Posterior vena cava (tissue), 2 donors: Measurements from ENCODE around the gene UBQLNL. TPM values are rescaled to one million over a fixed set of nuclear protein-coding genes. Genes with fewer than 3 reads are reported as not detected.

Source experiments
- DNase-seq: peaks from one replicate; pipeline ENCODE4 v3.0.0-alpha.2; 2020; ENCODE audit warnings: low spot score
- intact Hi-C, 2 donors: fragments of 100-400 bp; cut with DNase I; formaldehyde crosslinking; loops; one replicate each; pipeline versions ENCODE4 v1.14.1 to v1.14.2; 2022 to 2023
- long read RNA-seq, 2 donors: library from polyadenylated mRNA; unstranded; transcript quantifications; one replicate each; pipeline ENCODE4 v2.0.0, GENCODE V29; 2020 to 2021
- total RNA-seq, 2 donors: library from RNA; stranded (reverse); fragmentation: NEBNext Ultra II Directional; extraction: Animal tissue kit (Norgen Biotek cat#: 25700); gene quantifications; one replicate each; pipeline ENCODE4 v1.2.1, GENCODE V29; 2021
- donor health status: DM: yes; HTN: yes; CAD: no.
- donor health status: DM: yes; HTN: yes; CAD: no.

The UBQLNL gene, protein sequence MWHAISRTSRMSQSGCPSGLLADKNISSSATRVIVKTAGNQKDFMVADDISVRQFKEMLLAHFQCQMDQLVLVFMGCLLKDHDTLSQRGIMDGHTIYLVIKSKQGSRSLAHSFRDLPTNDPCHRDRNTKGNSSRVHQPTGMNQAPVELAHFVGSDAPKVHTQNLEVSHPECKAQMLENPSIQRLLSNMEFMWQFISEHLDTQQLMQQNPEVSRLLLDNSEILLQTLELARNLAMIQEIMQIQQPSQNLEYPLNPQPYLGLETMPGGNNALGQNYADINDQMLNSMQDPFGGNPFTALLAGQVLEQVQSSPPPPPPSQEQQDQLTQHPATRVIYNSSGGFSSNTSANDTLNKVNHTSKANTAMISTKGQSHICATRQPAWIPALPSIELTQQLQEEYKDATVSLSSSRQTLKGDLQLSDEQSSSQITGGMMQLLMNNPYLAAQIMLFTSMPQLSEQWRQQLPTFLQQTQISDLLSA
- under 1 TPM; 0.32 to 0.38 TPM for total RNA-seq
- long read RNA-seq, donor 1, result 0 reads
- long read RNA-seq, donor 2, result 0 reads

DNA sequence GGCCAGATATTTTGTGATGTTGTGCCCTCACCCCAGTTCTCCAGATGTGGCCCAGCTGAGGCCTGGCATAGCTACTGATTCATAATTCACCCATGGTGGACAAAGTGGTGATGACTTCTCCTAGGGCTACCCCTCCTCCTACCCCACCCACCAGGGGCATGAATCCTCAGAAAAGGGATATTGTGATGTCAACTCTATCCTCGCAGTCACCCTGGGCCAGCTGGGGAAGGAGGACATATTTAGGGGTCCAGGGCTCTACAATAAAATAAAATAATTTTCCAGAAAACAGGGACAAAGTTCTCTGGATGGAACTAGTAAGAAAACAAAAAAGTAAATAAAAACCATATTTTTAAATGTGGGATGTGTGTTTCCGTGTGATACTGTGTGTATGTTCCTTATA is at the start of gene UBQLNL:
Gene UBQLNL (minus strand): TSS at position 101 of the 400 bp plus-strand sequence. CDS start 258 bp downstream, outside the sequence.
- no peak for DNase-seq

DNA sequence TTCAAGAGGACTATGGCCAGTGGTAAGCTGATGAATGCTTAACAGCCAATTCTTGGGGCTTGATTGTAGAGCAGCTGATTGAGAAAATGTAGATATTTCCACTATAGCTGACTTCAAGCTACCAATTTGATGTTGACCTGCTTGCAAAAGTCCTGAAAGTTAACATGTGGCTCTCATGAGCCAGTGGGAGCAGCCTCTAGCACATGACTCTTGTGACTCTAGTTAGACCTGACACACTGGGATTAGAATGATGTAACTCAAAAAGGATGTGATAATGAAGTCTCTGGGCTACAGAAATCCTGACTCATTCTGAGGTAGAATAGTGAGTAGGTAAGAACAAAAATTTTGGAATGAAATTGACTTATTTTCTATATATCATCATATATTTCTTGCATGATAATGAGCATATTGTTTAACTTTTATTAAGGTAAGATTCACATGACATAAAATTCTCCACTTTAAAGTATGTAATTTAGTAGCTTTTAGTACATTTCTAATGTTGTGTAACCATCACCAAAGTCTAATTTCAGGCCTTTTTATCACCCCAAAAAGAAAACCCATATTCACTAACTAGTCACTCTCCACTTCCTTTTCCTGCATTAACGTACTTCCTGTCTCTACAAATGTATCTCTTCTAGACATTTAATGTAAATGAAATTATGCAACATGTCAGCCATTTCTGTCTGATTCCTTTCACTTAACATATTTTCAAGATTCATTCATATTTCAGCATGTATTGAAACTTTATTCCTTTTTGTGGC is 47.9 kb upstream of the UBQLNL start:
- no peak for DNase-seq
- intact Hi-C loops, result no loop called here

More for the DNA sequence above, at the start of gene UBQLNL:
- intact Hi-C loops, result no loop called here

DNA sequence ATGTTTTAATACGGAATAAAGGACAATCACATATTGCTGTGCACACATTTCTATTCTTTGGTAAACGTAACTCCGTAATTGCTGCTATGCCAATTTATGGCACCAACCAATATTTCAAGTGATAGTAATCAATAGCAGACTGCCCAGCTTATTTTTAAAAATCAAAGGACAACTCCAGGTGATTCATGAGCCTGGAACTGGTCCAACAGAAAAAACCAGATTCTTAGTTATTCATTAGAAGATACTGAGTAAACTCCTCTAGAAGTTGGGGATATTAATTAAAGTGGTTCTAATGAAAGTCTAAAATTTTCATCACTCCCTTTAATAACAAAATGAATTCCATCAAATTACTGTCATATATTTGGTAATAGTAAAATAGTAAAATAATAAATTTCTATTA is 41.3 kb upstream of the UBQLNL start:
- intact Hi-C loops, result no loop called here
- no peak for DNase-seq

DNA sequence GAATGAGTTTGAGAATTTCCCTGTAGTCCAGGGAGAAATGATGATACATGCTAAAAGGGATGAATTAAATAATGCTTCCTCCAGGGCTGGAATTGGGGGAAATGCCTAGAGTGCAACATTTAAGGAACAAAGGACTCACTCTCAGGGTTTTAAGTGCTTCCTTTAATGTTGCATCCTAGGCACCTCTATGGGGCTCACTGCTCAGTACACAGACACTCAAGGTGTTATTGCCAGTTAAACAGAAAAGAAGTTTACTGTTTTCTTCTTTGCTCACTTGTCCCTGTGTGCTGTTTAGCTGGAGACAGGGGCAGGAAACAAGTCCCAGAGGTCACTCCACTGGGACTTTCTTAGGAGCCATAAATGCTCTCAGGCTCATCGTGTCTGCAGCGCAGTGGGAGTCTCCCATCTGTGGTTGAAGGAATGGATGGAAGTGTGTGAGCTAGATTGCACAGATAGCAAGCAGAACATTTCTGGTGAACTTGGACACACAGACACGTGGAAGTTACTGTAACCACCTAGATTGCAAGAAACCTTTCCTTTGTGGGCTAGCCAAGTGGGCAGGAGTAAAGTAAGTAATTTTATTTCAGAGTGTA is 40.2 kb upstream of the UBQLNL start:
- intact Hi-C loops, result no loop called here
- no peak for DNase-seq

DNA sequence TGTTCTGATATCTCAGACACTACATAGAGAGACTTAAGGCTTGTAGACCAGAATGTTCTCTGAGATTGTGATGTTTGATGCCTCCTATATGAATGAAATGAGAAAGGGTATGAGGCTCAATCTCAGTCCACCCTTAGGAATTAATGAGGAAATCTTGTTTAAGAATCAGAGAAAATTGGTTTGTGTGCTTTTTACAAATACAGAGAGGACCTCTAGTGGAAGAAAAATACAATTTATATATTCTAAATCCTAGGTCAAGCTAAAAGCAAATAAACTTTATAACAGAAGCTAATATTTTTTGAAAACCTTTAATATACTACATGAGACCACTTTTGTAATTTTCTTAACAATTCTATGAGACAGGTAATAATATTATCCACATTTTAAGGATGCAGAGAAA is 36.8 kb upstream of the UBQLNL start:
- no peak for DNase-seq
- intact Hi-C loops, result no loop called here

DNA sequence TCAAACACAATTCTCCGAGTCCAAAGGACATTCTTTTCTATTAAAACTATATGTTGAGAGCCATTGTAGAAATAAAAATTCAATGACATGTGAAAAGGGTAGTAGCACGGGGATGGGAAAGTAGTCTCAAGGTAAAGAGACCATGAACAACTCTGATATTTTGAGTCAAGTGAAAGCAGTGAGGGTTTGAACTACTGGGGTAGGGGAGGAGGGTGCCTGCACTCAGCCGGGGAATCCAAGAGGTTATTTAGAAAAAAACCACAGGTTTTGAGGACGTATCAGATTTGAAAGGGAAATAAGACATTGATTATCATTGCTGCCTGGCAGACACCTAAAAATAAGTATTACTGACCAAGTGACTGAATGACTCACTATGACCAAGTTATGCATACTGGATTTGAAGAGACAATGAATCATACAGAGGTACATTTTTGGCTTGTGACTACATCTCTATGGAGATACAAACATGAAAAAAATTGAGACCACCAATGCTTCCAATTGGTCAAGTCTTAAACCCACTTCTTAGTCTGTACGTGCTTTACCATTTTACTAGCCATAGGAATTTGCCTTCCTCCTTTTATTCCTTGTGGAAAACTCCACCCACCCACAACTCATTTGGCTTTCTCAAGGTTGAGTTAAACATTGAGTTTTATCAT is 34.1 kb upstream of the UBQLNL start:
- intact Hi-C loops, result no loop called here
- no peak for DNase-seq

DNA sequence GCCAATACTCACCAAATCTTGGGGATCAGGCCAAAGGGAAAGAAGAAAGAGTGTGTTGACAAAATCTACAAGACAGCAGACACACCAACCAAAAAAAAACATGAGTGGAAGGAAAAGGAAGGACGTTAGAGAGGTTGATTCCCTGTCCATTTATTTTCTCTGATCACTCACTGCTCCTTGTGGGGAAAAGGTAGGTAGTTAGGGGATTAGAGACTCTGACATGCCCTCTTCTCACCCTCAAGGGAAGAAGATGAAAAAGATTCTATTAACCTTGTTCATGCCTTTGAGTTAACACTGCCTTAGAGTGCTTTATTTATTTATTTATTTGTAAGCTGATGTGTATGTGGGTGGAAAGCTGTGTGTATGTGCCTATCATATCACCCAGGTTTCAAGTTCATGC is 31.9 kb upstream of the UBQLNL start, which contains the start of gene OR52H1:
Gene OR52H1 (minus strand): TSS at position 101 of the 400 bp plus-strand sequence. CDS start 3,035 bp downstream, outside the sequence.
- intact Hi-C loops, result no loop called here

DNA sequence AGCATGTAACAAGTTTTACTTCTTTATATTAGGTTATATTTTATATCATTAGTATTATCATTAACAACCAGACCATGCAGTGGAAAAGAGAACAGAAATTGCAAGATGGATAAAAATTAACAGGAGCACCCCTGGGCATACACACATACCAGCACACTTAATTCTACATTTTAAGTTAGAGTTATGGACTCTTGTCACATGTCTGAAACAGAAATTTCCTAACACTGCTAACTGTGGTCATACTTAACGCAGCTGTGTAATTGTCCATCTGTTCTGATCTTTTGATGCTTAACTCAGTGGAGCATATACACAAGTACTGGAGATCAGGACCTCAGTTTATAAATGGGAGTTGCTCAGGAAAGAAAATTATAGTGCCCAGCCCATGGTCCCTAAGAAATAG is 31.5 kb upstream of the UBQLNL start:
- intact Hi-C loops, result no loop called here
- no peak for DNase-seq

More for the DNA sequence above, 31.9 kb upstream of the UBQLNL start, which contains the start of gene OR52H1:
- no peak for DNase-seq

DNA sequence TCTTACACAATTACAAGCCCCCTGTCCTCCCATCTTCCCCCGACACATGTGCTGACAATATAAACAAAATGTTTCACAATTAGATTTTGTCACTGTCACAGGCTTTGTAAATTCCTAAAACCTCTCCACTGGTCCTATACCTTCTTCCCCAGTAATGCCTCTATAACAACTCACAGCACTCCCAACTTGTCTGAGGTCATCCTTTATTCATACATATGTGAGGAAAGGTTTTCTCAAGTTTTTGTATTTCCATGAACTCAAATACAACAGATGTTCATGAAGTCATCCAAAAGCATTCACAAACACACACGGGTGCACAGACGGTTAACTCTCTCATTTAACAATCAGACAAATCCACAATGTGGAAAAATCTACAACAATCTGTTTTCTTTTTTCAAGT is 30.0 kb upstream of the UBQLNL start:
- intact Hi-C loops, result no loop called here
- no peak for DNase-seq

DNA sequence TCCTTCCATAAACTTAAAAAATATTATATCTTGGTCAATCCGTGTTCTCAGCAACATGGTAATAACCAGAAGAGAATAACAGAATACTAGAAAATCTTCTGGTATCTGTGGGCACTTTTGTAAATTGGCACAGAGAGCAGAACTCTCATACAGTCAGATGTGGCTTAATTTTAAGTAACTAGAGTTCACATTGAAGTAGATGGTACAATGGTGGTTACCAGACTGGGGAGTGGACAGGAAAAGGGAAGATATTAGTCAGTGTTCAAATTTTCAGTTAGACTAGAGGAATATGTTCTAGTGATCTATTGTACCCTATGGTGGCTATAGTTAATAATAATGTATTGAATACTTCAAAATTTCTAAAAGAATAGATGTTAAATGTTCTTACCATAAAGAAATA is 24.9 kb upstream of the UBQLNL start:
- no peak for DNase-seq
- intact Hi-C loops, result no loop called here

DNA sequence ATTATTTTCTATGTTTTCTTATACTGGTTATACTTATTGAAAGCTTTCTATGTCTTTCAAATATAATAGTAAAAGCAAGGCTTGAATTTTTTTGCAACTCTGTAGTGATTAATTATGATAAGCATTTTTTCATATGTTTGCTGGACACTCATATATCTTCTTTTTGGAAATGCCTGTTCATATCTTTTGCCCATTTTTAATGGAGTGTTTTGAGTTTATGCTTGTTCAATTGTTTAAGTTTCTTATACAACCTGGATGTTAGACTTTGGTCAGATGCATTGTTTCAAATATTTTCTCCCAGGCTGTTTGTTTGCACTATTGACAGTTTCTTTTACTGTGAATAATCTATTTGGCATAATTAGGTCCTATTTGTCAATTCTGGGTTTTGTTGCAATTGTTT is 20.0 kb upstream of the UBQLNL start:
- intact Hi-C loops, result no loop called here
- no peak for DNase-seq

DNA sequence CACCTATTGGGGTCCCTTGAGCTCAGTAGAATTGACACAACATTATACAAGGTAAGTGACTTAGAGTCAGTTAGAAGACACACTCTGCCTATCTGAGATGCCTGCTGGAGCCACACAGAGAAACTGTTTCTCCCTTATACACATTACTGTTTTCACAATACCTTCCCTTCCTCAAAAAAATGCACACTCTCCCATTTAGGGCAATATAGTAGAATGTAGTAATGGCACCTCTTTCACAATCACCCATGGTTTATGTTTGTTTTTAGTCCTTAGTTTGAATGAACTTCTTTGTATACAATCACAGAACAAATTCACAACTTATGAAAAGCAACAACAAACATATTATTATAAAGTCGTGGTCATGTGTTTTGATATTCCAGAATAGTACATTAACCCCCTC is 17.5 kb upstream of the UBQLNL start:
- DNase-seq, result no peak
- intact Hi-C loops, result no loop called here

DNA sequence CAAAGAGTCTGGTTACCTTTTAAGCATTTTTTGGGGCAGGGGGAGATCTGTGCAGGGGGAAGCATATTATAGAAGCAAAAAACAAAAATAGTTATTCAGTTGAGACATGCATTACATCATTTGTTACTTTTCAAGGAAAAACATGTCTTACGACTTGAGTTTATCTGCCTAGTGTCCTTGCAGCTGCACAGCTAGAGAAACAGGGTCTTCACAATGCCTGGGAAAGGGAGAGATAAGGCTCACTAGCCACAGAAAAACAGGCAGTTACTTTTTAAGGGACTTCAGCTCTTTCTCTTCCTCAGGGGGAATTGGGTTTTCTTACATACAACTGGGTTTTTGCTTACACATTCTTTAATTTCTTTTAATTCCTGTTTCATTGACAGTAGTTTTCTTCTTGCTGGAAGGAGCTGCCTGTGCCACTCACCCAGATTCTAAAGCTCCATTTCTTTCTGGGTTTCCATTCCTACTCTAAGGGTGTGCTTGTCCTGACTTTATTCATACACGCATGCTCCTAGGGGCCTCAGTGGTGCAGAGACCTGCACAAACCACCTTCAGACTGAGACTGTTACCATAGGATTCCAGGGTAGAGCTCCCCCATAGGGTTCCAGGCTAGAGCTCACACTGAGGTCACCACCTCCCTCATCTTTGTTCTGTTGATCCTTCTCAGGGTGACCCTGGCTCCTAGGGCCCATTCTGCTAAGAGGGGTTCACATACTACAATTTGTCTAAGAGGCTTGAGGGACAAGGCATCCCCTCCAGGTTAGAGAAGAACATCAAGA is 14.7 kb upstream of the UBQLNL start:
- intact Hi-C loops, result no loop called here
- no peak for DNase-seq

DNA sequence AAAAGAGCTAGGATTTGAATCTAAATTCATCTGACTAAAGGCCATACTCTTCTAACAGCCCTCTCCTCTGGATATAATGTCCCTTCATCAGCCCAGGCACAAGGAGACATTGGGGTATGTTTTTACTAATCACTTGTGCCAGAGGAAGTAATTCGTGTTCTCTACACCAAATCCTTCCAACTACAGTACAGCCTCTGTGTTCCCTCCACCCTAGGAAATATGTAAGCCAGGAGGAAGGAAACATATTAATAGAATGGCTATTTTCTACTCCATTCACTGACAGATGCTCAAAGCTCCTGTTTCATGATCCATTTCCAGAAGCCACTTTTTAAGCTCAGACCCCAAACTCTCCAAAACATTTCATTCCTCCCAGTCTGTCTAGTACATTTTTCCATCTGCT is 12.0 kb upstream of the UBQLNL start:
- intact Hi-C loops, result no loop called here
- DNase-seq, result no peak

DNA sequence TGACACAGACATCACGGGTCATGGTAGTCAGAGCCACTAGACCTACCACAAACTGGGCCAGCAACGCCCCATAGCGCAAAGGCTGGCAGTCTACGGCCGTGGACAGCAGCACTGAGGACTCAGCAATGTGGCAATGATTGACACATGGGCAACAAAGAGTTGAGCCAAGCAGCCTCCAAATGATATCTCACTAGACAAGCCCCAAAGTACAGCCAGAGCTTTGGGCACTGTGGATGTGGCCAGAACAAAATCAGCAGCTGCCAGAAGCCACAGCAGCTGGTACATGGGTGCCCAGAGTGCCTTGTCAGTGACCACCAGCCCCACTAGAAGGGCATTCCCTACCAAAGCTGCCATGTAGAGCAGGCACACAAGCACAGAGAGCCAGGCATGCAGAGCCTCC is 11.2 kb upstream of the UBQLNL start:
- DNase-seq, result no peak
- intact Hi-C loops, result no loop called here

DNA sequence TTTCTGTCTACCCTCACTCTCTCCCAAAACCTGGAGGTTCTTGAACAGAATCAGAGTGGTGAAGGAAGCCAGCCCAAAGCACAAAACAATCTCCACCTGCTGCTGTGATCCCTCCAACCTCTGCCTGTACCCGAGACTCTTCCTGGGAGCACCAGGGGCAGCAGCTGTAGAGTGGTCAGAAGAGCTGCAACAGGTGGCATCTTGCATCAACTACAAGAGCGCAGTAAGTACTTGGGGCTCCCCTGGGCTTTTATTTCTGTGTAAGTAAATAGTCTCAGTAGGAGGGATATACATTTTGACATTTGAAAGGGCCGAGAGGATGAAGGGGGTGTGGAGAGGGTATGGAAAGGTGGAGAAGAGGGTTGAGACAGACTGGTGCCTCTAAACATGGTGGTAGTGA is 8.3 kb upstream of the UBQLNL start:
- intact Hi-C loops, result no loop called here
- no peak for DNase-seq

DNA sequence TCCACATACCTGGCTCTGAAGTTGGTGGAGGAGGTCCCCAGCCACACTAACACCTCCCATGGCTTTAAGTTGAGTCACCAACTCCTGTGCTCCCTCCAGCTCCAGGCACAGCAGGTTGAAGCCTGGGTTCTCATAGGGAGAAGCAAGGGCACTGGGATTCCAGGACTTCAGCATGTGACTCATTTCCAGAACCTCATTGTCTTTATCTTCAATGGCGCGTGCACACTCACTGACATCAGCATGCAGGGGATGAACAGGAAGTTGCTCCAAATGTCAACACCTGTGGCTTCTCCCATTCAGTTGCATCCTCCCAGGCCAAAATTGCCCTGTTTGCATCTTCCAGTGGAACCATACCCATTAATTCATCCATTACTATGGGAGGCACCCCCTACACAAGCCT is 5.8 kb upstream of the UBQLNL start:
- intact Hi-C loops, result no loop called here
- no peak for DNase-seq

DNA sequence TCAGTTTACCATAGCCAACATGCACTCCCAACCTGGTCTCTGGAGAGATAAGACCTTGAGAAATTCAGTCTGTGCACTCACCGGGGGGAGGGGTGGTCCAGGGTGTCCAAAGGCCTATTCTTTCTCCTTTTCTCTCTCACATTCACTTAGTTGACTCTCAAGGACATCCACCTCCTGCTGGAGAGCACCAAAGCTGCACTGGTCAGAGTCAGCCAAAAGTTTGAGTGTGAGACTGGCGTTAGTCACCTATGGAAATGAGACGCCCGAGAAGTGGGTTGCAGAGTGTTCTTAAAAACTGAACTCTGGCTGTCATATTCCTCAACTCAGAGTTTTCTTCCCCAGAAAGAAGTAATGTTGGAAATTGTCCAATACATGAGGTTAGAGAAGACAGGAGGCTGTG is 5.0 kb upstream of the UBQLNL start:
- DNase-seq, result no peak
- intact Hi-C loops, result no loop called here

DNA sequence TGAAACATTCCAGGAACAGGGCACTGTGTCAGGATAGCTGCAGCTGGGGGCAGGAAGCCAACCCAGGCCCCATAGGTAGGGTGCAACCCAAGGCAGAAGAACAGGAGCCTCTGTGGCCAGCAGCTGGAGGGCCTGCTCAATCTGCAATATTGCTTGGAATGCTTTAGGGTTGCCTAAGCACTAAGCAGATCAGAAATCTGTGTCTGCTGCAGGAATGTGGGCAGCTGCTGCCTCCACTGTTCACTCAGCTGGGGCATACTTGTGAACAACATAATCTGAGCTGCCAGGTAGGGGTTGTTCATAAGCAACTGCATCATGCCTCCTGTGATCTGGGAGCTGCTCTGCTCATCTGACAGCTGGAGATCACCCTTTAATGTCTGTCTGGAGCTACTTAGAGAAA is 1.7 kb downstream of the UBQLNL start:
- intact Hi-C loops, result no loop called here
- DNase-seq, result no peak
